Testis (tissue), 2 donors: ENCODE results near the gene ZSWIM2.

Source experiments
- CTCF ChIP-seq, 3 experiments: fragments of 450-650 bp in 2 of 3; fragments of 200-600 bp in 1 of 3; sonication (generic) in 1 of 3; IDR thresholded peaks; one replicate each; pipeline ENCODE4 v1.5.1; 2016 to 2019; ENCODE audit warnings: antibody characterized with exemption in 3 of 3, mild to moderate bottlenecking in 2 of 3, moderate library complexity in 1 of 3
- POLR2A ChIP-seq: fragments of 450-650 bp; IDR thresholded peaks from one replicate; pipeline ENCODE4 v1.6.1; 2017; ENCODE audit warnings: antibody characterized with exemption, mild to moderate bottlenecking, moderate library complexity

GRCh38 chr2:186894478-186894877 lies 45.5 kb upstream of the ZSWIM2 start:
- TF ChIP-seq POLR2A, result no peak
- TF ChIP-seq CTCF (IDR thresholded peaks at IDR 0.05), result no peak
